ENCODE results near the gene ENPP3.
"Not testable (repeated sequence)": the region's sequence is repeated elsewhere in the genome, so short reads cannot be mapped to it uniquely, and the experiment has no call there.

The ENPP3 gene

DNA sequence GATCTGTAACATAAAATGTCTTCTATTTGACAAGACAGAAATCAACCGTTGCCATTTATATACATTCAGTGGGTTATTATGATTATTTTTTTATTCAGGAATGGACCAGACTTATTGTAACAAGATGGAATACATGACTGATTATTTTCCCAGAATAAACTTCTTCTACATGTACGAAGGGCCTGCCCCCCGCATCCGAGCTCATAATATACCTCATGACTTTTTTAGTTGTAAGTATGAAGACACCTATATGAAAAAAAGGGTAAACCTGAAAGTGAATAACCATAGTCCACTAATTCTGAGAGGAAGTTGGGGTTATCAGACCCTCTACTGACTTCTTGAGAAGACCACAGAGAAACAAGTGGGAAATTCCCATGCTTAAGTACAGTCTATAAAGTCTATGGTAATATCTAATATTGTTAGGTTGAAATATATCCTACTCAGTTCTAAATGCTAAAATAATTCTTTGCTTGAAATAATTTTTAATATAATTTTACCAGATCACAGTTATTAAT, 48.2 kb downstream of the ENPP3 start:
- DNase-seq (ENCODE audit: low read depth) = no peak

DNA sequence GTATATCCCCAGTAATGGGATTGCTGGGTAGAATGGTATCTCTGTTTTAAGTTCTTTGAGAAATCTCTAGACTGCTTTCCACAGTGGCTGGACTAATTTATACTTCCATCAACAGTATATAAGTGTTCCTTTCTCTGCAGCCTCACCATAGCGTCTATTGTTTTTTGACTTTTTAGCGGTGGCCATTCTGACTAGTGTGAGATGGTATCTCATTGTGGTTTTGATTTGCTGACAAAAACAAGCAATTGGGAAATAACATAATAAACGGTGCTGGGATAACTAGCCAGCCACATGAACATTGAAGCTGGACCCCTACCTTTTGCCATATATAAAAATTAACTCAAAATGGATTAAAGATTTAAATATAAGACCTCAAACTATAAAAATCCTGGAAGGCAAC, 49.9 kb downstream of the ENPP3 start:
- DNase-seq (ENCODE audit: low read depth) = no peak

DNA sequence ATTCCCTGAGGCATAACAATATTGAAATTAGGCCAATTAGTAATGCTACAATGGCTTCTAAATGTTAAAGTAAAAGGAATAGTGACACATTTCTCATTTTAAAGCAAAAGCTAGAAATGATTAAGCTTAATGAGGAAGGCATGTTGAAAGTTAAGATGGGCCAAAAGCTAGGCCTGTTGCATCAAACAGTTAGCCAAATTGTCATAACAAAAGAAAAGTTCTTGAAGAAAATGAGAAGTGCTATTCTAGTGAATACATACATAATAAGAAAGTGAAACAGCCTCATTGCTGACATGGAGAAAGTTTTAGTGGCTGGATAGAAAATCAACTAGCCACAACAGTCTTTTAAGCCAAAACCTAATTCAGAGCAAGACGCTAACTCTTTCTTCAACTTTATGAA, 51.2 kb downstream of the ENPP3 start:
- no peak for DNase-seq (ENCODE audit: low read depth)

DNA sequence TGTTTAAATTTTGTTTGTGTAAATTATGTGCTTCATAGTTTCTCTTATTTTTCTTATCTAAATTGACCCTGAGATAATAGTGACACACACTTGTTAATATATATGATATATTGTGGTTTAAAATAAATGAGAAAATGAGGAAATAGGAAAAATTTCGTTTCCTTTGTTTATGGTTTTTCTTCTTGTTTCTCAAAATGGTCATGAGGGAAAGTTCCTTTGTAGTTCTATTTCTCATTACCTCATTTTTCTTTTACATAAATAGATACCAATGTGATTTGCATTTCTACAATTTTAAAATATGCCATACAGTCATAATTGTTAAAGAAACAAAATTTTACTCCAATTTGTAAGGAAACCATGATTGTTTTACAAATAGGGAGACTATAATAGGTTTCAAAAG, 54.9 kb downstream of the ENPP3 start:
- DNase-seq (ENCODE audit: low read depth) = no peak

DNA sequence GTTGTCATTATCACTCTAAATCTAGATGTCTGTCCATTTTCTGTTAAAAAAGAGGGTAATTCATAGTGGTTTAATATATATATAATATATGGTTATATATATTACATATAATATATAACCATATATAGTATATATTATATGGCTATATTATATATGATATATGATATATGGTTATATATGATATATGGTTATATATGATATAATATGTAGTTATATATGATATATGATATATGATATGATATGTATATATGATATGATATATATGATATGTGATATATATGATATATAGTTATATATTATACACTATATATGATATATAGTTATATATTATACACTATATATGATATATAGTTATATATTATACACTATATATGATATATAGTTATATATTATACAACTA, 55.5 kb downstream of the ENPP3 start:
- DNase-seq (ENCODE audit: low read depth) = no peak

DNA sequence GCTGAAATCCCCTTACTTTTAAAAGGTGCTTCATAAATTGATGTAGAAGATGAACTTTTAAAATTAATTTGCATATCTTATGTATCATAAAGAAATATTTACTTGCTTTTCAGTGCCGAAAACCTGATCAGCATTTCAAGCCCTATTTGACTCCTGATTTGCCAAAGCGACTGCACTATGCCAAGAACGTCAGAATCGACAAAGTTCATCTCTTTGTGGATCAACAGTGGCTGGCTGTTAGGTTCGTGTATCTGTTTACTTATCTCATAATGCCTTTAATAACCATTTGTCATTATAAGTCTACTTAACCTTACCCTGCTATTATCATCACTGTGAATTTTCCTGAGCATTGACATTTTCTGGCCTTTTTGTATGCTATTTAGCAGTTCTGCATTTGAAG, 56.3 kb downstream of the ENPP3 start:
- DNase-seq (ENCODE audit: low read depth) = no peak

DNA sequence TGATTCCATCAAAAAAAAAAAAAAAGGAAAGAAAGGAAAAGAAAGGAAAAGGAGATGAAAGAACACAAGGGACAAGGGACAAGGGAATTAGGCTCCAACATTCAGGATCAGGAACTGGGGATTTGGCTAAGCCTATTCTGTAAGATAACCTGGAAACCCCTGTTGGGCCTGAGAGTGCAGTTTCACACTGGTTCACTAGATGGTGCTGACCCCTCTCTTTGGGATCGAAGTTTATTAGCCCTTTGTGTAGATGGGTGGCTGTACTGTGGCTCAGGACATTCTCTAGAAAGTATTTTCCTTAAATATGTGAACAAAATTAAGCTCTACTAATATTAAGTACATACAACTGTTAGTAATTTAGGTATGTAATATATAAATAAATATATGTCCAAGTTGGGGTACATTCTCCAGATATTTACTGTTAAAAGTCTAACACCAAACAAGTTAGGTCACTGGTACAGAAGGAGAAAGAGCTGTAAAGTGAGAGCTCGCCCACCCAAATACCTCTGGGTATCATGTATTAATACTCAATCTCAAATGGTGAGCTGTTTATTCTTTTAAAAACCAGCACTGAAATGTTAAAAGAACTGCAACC, 57.8 kb downstream of the ENPP3 start:
- DNase-seq (ENCODE audit: low read depth) = no peak

DNA sequence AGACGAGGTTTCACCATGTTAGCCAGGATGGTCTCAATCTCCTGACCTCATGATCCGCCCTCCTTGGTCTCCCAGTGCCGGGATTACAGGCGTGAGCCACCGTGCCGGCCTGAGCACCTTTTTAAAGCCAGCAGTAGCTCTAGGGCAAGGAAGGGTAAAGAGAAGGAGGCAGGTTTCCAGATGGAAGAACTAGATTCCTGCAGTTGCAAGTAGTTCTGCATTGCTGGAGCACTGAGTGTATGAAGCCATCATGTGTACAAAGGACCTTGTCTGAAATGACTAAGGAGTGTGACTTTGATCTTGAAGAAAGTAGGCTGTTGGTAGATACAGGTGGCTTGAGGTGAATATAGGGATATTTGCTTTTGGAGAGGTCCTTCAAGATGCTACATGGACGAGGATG, 59.9 kb downstream of the ENPP3 start:
- no peak for DNase-seq (ENCODE audit: low read depth)

DNA sequence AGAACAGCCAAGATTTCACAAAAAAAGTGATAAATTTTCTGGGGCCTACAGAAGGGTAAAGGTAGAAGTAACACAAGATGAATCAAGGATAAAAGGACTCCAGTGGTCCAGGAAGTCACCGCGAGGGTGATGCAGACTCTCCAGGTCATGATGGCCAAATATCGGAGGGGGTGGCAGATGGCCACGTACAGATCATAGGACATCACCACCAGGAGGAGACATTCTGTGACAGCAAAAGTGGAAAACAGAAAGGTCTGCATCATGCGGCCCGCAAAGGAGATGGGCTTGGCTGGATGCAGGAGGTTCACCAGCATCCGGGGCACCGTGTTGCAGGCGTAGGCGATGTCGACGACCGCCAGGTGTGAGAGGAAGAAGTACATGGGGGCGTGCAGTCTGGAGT, 63.7 kb downstream of the ENPP3 start:
- DNase-seq (ENCODE audit: low read depth) = not testable (repeated sequence)

DNA sequence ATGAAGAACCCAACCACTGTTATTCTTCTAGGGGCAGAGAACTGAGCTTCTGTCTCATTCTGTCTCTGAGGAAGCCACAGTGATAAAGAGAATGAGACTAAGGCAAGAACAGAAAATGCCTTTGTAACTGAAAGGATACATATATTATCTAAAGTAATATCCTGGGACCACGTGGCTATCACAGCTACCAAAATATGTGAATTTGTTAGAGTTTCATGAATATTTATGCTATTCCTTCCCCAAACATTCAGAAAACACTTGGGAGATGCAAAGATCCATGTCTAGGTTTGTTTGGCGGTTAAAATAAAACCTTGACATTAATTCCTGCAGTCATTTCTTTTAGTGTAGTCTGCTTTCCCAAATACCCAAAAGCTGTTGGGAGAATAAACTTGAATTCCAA, 66.8 kb downstream of the ENPP3 start:
- DNase-seq (ENCODE audit: low read depth) = not testable (repeated sequence)

DNA sequence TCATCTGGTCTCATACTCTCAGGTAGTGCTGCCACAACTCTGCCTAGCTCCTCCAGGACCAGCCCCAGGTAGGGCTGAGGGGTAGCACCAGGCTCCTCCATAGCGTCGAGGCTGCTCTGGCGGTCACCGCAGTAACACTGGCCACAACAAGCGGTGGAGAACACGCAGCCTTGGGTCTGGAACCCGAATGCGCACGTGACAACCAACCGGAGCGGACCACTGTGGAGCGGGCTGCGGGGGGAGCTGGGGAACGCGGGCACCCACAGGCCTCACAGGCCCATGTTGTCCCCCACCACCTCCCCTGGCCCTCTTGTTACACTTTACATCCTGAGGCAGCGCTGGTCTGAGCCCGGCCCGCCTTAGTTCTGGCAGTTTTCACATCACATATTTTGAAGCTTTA, 73.8 kb downstream of the ENPP3 start, which contains the start of gene CTAGE9:
CTAGE9 (minus strand) TSS at position 101 of the 400 bp plus-strand sequence; CDS start at position 101, 0 bp downstream.
- DNase-seq (ENCODE audit: low read depth) = not testable (repeated sequence)

DNA sequence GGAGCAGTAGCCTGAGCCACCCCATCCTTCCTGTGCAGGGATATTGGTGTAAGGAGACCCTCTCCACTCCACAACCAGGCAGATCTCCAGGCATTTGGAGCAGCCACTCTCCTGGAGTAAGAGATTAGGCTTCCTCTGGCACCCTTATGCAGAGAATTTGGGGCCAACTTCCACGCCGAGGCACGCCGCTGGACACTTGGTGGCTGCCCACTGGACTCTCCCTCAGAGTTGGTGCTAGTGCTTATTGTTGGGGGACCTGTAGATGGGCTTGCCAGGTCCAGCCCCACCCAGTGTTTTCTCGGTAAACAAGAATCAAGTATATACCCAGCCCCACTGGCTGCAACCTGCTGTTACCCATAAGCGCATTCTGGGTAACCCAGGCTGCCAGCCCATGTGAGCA, 78.5 kb downstream of the ENPP3 start:
- DNase-seq (ENCODE audit: low read depth) = not testable (repeated sequence)

DNA sequence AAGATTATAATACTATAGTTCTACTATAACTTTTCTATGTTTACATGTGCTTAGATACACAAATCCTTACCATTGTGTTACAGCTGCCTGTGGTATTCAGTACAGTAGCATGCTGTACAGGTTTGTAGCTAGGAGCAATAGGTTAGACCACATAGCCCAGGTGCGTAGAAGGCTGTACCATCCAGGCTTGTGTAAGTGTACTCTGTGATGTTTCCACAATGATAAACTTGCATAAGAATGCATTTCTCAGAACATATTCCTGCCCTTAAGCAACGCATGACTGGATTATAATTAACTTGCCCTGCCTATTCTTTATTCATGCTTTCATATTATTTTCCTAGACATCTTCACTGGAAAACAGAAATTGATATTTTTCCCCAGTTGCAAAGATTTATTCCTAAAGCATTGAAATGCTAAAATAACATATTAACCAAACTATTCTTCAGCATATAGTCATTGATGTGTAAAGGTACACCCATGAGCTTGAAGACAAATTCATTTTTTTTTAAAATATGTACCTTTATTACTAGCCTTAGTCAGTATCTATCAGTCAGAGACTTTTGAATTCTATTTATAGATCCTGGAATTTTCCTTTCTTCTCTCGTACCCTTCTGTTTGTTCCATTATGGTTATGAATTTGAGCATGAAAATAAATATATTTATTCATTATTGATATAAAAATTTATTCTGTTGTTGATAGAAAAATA, 80.9 kb downstream of the ENPP3 start:
- no peak for DNase-seq (ENCODE audit: low read depth)

DNA sequence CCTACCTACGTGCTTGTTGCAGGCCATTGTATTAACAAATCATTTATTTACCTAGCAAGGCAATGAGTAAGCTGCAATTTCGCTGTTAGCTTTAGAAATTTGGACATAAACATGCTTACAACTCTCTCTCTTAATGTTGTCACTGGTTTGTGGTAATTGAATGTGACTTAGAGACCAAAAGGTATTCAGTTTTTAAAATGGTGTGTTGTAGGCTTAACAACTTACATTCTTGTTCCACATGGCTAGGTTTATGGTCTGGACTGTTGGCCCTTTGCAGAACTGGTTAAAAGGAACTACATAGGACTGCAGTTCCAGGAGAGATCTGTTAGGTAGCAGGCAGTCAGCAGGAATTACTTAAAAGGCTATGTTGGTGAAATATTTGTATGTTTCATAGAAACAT, 84.1 kb downstream of the ENPP3 start:
- no peak for DNase-seq (ENCODE audit: low read depth)

DNA sequence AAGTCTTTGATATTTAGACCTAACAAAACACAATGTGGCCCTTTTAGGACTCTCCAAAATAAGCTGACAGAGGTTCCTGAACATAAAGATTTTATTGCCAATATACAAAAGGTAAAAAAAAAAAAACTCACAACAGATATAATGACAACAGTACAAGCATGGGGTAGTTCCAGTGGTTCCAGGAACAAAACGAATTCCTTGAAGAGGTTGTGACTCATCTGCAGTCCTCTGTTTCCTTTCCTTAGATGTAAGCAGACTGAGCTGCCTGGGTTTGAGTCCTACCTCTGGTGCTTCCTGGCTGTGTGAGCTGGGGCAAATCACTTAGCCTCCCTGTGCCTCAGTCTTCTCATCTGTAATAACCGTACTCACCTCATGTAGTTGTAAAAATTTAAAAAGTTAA, 87.0 kb downstream of the ENPP3 start:
- no peak for DNase-seq (ENCODE audit: low read depth)

DNA sequence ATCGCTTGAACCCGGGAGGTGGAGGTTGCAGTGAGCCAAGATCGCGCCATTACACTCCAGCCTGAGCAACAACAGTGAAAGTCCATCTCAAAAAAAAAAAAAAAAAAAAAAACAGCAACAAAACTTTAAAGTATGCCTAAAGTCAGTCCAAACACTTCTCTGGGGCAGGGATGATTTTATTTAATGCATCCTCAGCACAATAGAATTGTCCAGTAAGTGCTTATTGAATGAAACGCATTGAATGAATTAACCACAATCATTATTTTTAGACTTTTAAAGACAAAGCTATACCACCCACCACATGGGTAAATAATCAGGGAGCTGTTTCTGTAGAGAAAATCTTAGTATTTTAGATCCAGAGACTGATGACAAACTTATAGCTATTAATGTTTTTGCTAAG, 90.4 kb downstream of the ENPP3 start:
- no peak for DNase-seq (ENCODE audit: low read depth)

DNA sequence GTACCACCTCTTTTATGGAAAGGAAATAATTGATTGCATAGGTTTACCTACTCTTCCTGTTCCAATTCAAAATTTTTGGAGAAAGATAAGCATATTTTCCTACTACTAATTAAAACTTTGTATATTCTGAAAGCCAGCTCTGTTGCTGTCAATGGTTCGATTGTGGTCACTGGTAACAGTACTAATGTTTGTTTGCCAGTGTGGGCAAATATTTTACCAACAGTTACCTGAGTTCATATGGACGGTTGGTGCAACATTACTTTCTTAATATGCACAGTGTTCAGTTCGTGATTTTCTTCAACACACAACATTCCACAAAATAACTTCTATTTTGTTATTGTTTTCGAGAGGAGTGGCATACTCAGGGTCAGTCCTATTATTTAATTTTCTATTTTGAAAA, 90.8 kb downstream of the ENPP3 start:
- no peak for DNase-seq (ENCODE audit: low read depth)

DNA sequence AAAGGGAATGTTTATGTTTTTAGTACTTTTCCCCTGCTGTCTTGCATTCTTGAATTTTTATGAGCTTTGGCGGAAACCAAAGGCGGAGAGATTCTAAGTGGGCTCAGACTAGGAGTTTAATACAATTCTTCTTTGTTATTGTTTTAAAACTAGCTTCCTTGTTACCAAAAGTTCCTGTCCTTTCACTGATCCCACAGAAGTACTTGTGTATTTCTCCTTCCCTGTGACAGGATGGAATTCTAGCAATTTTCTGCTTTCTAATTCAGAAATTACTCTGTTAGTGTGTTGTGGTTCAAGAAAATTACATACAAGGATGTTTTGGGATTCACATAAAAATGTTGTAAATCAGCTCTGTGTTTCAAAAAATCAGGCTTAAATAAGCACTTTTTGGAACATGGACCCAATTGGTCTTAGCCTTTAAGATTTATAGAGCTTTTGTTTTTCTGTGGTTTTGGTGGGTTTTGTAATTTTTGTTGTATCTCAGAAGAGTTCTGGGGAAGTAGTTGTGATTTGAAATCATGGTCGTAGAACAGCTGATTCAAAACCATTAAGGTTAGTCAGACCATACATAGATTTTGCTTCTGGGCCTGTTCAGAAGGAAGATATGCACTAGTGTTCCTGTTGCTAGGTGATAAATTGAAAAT, 91.3 kb downstream of the ENPP3 start:
- DNase-seq (ENCODE audit: low read depth) = no peak

DNA sequence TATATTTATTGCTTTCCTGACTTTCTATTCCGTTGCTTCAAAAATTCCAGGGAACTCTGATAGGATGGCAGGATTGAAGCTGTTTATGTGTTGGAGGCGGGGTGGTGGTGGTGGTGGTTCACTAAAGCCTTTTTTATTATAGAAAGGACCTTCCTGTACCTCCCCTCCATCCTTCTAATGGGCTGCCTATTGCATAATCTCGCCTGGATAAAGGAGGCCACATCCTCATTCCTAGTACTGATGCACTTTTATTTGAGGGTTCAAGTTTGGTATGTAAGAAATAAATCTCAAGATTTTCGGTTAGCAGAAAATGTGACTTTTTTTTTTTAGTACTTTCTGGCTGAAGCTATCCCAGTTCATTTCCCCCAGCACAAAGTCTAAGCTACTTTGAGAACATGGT, 92.4 kb downstream of the ENPP3 start:
- no peak for DNase-seq (ENCODE audit: low read depth)

DNA sequence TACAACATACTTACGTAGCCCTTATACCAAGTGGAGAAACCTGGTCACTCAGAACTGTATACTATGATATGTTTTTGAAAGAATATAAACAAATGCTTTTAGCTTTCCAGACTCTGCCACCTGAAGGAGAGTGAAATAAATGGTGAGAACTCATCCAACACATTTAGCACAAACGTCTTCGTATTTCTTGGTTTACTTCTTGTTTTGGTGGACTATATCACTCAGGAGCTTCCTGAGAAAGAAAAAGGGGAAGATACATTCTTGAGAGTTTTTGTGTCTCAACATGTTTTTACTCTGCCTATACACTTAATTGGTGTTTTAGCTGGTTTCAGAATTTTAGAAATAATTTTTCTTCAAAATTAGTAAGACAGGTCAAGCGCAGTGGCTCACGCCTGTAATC, 93.2 kb downstream of the ENPP3 start:
- DNase-seq (ENCODE audit: low read depth) = no peak

DNA sequence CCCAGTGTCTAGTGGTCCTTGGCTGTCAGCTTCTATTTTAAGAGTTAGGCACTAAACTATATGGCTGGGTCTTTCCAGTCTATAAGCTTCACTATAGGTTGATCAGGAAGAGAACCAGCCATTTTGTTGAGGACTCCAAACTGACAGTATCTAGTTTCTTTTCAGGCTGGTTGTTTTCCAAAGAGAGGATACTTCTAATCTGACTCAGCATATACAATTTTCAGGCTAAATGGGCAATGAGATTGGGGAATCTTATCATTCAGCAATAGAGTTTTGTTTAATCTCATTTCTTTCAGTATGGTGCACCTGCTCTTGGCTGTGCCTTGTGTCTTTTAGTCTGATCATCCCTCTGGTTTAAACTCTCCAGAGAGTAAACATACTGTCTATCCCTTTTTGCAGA, 94.1 kb downstream of the ENPP3 start:
- DNase-seq (ENCODE audit: low read depth) = no peak

DNA sequence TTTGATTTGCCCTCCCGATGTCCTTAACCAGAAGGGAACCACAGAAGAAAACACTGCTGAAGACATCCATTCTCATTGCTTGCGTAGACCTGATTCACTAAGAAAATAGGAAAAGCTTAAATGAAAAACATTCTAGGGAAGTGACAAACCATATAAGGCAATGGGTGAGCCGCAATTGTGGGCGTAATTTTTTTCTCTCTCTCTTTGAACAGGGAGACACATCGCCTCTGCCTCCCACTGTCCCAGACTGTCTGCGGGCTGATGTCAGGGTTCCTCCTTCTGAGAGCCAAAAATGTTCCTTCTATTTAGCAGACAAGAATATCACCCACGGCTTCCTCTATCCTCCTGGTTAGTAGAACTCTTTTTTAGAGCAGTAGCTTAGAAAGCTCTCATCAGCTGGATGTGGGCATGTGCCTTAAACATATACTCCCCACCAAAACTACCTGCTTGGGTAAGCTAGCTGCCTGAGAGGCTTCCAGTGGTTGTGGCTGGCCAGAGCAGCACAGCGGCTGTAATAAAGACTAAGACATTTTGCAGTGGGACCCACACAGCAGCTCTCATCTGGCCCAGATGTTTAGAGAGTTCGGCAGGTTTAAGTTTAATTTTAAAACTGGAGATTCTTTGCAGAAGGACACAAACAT, 96.4 kb downstream of the ENPP3 start:
- no peak for DNase-seq (ENCODE audit: low read depth)

Data from stimulated activated CD4-positive, alpha-beta T cell treated with anti-CD3 and anti-CD28 coated beads, Interleukin-2, amount 100 ng/mL, for 4 hours (primary cell).